A549 (cell line): ENCODE data around the gene SRCIN1. TPM values are rescaled to one million over a fixed set of nuclear protein-coding genes. Genes with fewer than 3 reads are reported as not detected.

Experiments
- ATAC-seq, 2 experiments: fragments of 200-7000 bp in 1 of 2; fragments of >200 bp in 1 of 2; cut with Nextera tagmentation in 1 of 2; cut with Tn5 transposase in 1 of 2; 3 replicates each; pipeline versions ENCODE4 v1.8.0 to v1.9.1; 2018 to 2020; ENCODE audit warnings: mild to moderate bottlenecking in 1 of 2, moderate library complexity in 1 of 2
- CTCF ChIA-PET: fragments of 300-600 bp; sonication (Branson Sonifier 250); formaldehyde crosslinking; extraction: SDS; loops from one replicate; lab custom pipeline; 2021; ENCODE audit warnings: antibody characterized with exemption, inconsistent platforms; lab: Yijun Ruan, JAX
- POLR2A ChIA-PET: fragments of 350-600 bp; formaldehyde crosslinking; extraction: SDS; loops from one replicate; lab custom pipeline; 2021; ENCODE audit warnings: antibody characterized with exemption, inconsistent platforms; lab: Yijun Ruan, JAX
- DNase-seq, 2 experiments: peaks; one replicate each; pipeline versions ENCODE4 v3.0.0 to v3.0.0-alpha.2; 2011 to 2016; ENCODE audit warnings: low read depth in 1 of 2, low spot score in 1 of 2
- FAIRE-seq: peaks from 2 replicates; lab custom pipeline; 2011; peaks lifted over from hg19 to GRCh38; lab: Jason Lieb, UNC
- H3K27ac ChIP-seq, 2 experiments: fragments of >200 bp; sonication (Bioruptor Twin); formaldehyde crosslinking; 3 replicates each; pipeline ENCODE4 v1.5.1; 2016 to 2017
- H3K4me1 ChIP-seq: fragments of >200 bp; sonication (Bioruptor Twin); formaldehyde crosslinking; 3 replicates; pipeline ENCODE4 v1.6.1; 2016
- H3K4me2 ChIP-seq: fragments of >200 bp; sonication (Bioruptor Twin); formaldehyde crosslinking; 3 replicates; pipeline ENCODE4 v1.6.1; 2016
- H3K4me3 ChIP-seq: fragments of >200 bp; sonication (Bioruptor Twin); formaldehyde crosslinking; 3 replicates; pipeline ENCODE4 v1.5.1; 2016
- H3K9me3 ChIP-seq: fragments of >200 bp; sonication (Bioruptor Twin); formaldehyde crosslinking; 3 replicates; pipeline ENCODE4 v1.6.1; 2016
- CBX8 ChIP-seq: fragments of 200-600 bp; sonication (generic); IDR thresholded peaks from 2 replicates; pipeline ENCODE4 v1.6.1; 2016
- EHMT2 ChIP-seq: fragments of 200-600 bp; sonication (generic); IDR thresholded peaks from 2 replicates; pipeline ENCODE4 v1.6.1; 2016; ENCODE audit warnings: antibody characterized with exemption, low read depth, mild to moderate bottlenecking, moderate library complexity
- ESRRA ChIP-seq: fragments of 150-350 bp; IDR thresholded peaks from 2 replicates; pipeline ENCODE4 v1.6.1; 2014; ENCODE audit warnings: mild to moderate bottlenecking, low read length, borderline replicate concordance
- GATA3 ChIP-seq: IDR thresholded peaks from 2 replicates; pipeline ENCODE4 v1.6.1; 2012; ENCODE audit warnings: borderline replicate concordance
- JUN ChIP-seq, 2 experiments: fragments of >200 bp; sonication (Bioruptor Twin); formaldehyde crosslinking; IDR thresholded peaks; 2 replicates in 1 of 2; 3 replicates in 1 of 2; pipeline ENCODE4 v1.6.1; 2016 to 2017
- KDM1A ChIP-seq: fragments of 200-600 bp; sonication (generic); IDR thresholded peaks from 2 replicates; pipeline ENCODE4 v1.6.1; 2016; ENCODE audit warnings: low read depth, mild to moderate bottlenecking
- MAFK ChIP-seq: fragments of 450-650 bp; IDR thresholded peaks from 2 replicates; pipeline ENCODE4 v1.6.1; 2014; ENCODE audit not compliant: partially characterized antibody
- NR3C1 ChIP-seq: fragments of >200 bp; sonication (Bioruptor Twin); formaldehyde crosslinking; IDR thresholded peaks from 3 replicates; pipeline ENCODE4 v1.6.1; 2017
- PHF8 ChIP-seq: fragments of 200-600 bp; sonication (generic); IDR thresholded peaks from 2 replicates; pipeline ENCODE4 v1.6.1; 2016; ENCODE audit warnings: low read depth, mild to moderate bottlenecking, antibody characterized with exemption, moderate library complexity, borderline replicate concordance
- POLR2AphosphoS2 ChIP-seq: conservative IDR thresholded peaks from 2 replicates; pipeline ENCODE4 v1.6.1; 2012; ENCODE audit warnings: low read length, improper control_type of control experiment, inconsistent platforms
- RAD21 ChIP-seq, 2 experiments: fragments of >200 bp in 1 of 2; sonication (Bioruptor Twin) in 1 of 2; formaldehyde crosslinking in 1 of 2; IDR thresholded peaks in 1 of 2; conservative IDR thresholded peaks in 1 of 2; 2 replicates in 1 of 2; 3 replicates in 1 of 2; pipeline ENCODE4 v1.6.1; 2012 to 2018; ENCODE audit warnings: inconsistent platforms in 1 of 2
- RFX5 ChIP-seq: fragments of 450-650 bp; IDR thresholded peaks from 2 replicates; pipeline ENCODE4 v1.7.1; 2014; ENCODE audit warnings: antibody characterized with exemption, mild to moderate bottlenecking, moderate library complexity
- RNF2 ChIP-seq: fragments of 200-600 bp; sonication (generic); IDR thresholded peaks from 2 replicates; pipeline ENCODE4 v1.6.1; 2016; ENCODE audit warnings: low read depth, mild to moderate bottlenecking, antibody characterized with exemption, moderate library complexity, borderline replicate concordance
- WGBS: methylation state at CpG from one replicate; pipeline ENCODE4 v1.1.6; 2017; ENCODE audit errors: missing lambda C conversion rate; 5-methylcytosine and 5-hydroxymethylcytosine counted together
- polyA plus RNA-seq, 4 experiments: library from polyadenylated mRNA; depleted of rRNA in 3 of 4; stranded (reverse); fragments of >200 nt; fragmentation: RNase III in 1 of 4; extraction: RNeasy Plus Mini Kit Qiagen cat#74134 plus additional on column Dnase treatment in 1 of 4; gene quantifications; 2 replicates in 3 of 4; 3 replicates in 1 of 4; pipeline ENCODE4 v1.2.3, GENCODE V29; 2011 to 2017
- TF ChIP-seq, protein P1 (sequence below): fragments of 250-450 bp; sonication (Bioruptor Pico); IDR thresholded peaks from 2 replicates; pipeline ENCODE4 v1.5.0; 2021; ENCODE audit warnings: mild to moderate bottlenecking, moderate library complexity, borderline replicate concordance
- TF ChIP-seq, protein P2 (sequence below): IDR thresholded peaks from 2 replicates; pipeline ENCODE4 v1.6.1; 2012
- TF ChIP-seq, protein P3 (sequence below): fragments of 450-650 bp; IDR thresholded peaks from 2 replicates; pipeline ENCODE4 v1.6.1; 2014; ENCODE audit warnings: antibody characterized with exemption
- TF ChIP-seq, protein P4 (sequence below): fragments of >200 bp; sonication (Bioruptor Twin); formaldehyde crosslinking; IDR thresholded peaks from 3 replicates; pipeline ENCODE4 v1.6.1; 2016

The SRCIN1 gene
- polyA plus RNA-seq, 2 of the 4 experiments (the other 2 are of a cell fraction), result 1.4 to 2.1 TPM

DNA sequence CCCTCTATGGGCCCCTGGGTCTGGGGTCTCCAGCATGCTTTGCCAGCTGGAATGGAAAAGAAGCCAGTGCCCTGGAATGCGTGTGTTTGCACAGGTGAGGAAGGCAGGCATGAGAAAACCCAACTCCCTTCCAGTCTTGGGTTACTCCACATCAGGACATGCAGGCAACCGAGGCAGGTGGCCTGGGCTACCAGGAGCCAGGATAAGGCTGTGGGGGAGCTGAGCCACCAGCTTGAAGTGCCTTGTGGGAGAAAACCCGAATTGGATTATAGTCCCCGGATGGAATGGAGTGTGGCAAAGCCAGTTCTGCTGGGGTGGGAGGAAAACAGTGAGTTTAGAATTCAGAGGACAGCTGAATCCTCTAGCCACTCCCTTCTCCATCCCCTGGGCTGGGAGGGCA lies 7.2 kb downstream of the SRCIN1 start:
- POLR2A ChIA-PET, result interaction anchor here (0.6 to 1.4 kb wide), 2 partner anchors 41 to 112 kb away, joined by 3 read pairs; no protein-coding TSS in a partner anchor
- H3K27ac ChIP-seq, result no peak overlapping the region
- 5% methylated on average over 4 of the region's 4 CpGs for WGBS
- CTCF ChIA-PET, result interaction anchor here (0.5 to 33.9 kb wide), 10 partner anchors 7 to 1251 kb away, joined by 3 to 948 read pairs (median 4); partner anchors contain the start of gene SRCIN1
- ATAC-seq (peak; percentile 62 to 86), FAIRE-seq (no peak), DNase-seq (peak; percentile 86 to 89)
- peaks cover 11% of the 10 kb centered on the region for H3K4me1 ChIP-seq
- no peak overlapping the region for H3K4me3 ChIP-seq
- H3K9me3 ChIP-seq, result no peaks in the 10 kb centered on the region
- H3K4me2 ChIP-seq, result no peak overlapping the region
- TF ChIP-seq EHMT2, result no peak
- peak; percentile 67; the same call in 1 of the 2 replicates for TF ChIP-seq RFX5
- peak in 1 of 2 experiments; percentile 8; a peak in 1 of 5 replicates for TF ChIP-seq JUN (IDR thresholded peaks at IDR 0.05)

DNA sequence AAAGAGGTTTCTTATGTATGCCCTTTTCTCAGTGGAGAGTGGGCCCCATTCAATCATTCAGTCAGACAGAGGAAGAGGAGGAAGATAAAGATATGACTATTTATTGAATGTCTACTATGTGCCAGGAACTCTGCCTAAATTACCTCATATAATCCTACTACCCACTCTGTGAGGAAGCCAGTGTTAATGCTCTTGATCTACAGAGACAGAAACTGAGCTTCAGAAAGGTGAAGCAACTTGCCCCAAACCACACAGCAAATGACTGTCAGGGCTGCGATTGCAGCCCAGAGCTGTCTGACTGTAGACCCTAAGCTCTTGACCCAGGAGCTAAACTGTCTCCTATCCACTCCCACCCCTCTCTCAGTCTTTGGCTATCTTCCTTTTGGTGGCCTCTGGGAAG lies 8.4 kb downstream of the SRCIN1 start:
- no peak for DNase-seq
- no peaks in the 10 kb centered on the region for H3K9me3 ChIP-seq
- CTCF ChIA-PET, result interaction anchor here (1.4 to 33.9 kb wide), 6 partner anchors 8 to 91 kb away, joined by 3 to 948 read pairs (median 366); partner anchors contain the start of gene SRCIN1
- no peak overlapping the region for H3K4me2 ChIP-seq
- no peak for TF ChIP-seq KDM1A
- TF ChIP-seq, protein P1, sequence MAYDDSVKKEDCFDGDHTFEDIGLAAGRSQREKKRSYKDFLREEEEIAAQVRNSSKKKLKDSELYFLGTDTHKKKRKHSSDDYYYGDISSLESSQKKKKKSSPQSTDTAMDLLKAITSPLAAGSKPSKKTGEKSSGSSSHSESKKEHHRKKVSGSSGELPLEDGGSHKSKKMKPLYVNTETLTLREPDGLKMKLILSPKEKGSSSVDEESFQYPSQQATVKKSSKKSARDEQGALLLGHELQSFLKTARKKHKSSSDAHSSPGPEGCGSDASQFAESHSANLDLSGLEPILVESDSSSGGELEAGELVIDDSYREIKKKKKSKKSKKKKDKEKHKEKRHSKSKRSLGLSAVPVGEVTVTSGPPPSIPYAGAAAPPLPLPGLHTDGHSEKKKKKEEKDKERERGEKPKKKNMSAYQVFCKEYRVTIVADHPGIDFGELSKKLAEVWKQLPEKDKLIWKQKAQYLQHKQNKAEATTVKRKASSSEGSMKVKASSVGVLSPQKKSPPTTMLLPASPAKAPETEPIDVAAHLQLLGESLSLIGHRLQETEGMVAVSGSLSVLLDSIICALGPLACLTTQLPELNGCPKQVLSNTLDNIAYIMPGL (CRISPR knock-in tag), result no peak
- no peak for TF ChIP-seq RFX5
- TF ChIP-seq, protein P2, sequence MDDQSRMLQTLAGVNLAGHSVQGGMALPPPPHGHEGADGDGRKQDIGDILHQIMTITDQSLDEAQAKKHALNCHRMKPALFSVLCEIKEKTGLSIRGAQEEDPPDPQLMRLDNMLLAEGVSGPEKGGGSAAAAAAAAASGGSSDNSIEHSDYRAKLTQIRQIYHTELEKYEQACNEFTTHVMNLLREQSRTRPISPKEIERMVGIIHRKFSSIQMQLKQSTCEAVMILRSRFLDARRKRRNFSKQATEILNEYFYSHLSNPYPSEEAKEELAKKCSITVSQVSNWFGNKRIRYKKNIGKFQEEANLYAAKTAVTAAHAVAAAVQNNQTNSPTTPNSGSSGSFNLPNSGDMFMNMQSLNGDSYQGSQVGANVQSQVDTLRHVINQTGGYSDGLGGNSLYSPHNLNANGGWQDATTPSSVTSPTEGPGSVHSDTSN, result no peak
- no peak for TF ChIP-seq ESRRA
- TF ChIP-seq JUN (IDR thresholded peaks at IDR 0.05), result no peak
- no peak for TF ChIP-seq NR3C1
- TF ChIP-seq, protein P3, sequence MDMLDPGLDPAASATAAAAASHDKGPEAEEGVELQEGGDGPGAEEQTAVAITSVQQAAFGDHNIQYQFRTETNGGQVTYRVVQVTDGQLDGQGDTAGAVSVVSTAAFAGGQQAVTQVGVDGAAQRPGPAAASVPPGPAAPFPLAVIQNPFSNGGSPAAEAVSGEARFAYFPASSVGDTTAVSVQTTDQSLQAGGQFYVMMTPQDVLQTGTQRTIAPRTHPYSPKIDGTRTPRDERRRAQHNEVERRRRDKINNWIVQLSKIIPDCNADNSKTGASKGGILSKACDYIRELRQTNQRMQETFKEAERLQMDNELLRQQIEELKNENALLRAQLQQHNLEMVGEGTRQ, result no peak
- TF ChIP-seq, protein P4, sequence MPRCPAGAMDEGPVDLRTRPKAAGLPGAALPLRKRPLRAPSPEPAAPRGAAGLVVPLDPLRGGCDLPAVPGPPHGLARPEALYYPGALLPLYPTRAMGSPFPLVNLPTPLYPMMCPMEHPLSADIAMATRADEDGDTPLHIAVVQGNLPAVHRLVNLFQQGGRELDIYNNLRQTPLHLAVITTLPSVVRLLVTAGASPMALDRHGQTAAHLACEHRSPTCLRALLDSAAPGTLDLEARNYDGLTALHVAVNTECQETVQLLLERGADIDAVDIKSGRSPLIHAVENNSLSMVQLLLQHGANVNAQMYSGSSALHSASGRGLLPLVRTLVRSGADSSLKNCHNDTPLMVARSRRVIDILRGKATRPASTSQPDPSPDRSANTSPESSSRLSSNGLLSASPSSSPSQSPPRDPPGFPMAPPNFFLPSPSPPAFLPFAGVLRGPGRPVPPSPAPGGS, result no peak
- no peak for TF ChIP-seq PHF8
- POLR2A ChIA-PET, result no interaction called here
- peaks cover 9% of the 10 kb centered on the region for H3K4me1 ChIP-seq
- no peak for FAIRE-seq
- H3K27ac ChIP-seq, result no peak overlapping the region
- H3K4me3 ChIP-seq, result no peak overlapping the region
- ATAC-seq, result no peak
- 75% methylated on average over 1 of the region's 1 CpG for WGBS

DNA sequence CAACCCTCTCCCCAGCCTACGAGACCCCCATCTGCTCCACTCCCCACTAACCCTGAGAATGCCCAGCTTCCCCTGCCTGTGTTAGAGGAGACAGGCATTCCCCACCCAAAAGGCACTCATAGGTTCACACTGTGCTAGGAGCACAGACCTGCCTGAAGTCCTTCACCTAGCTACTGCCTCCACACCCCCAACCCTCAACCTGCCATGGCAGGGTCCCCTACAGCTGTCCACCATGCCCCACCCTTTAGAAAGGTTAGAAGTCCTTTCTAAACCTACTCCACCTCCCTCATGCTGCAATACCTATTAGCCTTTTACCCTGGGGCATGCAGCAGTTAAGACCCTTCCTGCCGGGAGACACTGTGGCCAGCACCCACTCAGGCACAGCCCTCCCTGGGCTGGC lies 9.1 kb downstream of the SRCIN1 start:
- DNase-seq, result no peak
- ChIA-PET CTCF (interaction anchor here (1.0 to 33.9 kb wide), 7 partner anchors 7 to 173 kb away, joined by 3 to 948 read pairs (median 207); partner anchors contain the start of gene SRCIN1), POLR2A (no interaction called here)
- WGBS, result 26% methylated on average over 2 of the region's 2 CpGs
- no peak for ATAC-seq
- Histone ChIP-seq H3K4me1 (peaks cover 7% of the 10 kb centered on the region), H3K9me3 (no peaks in the 10 kb centered on the region), H3K27ac (no peak overlapping the region), H3K4me2 (no peak overlapping the region), H3K4me3 (no peak overlapping the region)
- no peak for FAIRE-seq
- TF ChIP-seq GATA3, result no peak
- TF ChIP-seq RNF2, result no peak
- TF ChIP-seq RAD21 (conservative IDR thresholded peaks at IDR 0.05 in 1 of 2, IDR thresholded peaks at IDR 0.05 in 1 of 2), result no peak
- TF ChIP-seq CBX8, result no peak
- TF ChIP-seq, protein P1 (CRISPR knock-in tag), result no peak
- TF ChIP-seq MAFK, result no peak
- TF ChIP-seq KDM1A, result no peak
- no peak for TF ChIP-seq RFX5
- no peak for TF ChIP-seq POLR2AphosphoS2
